Left renal cortex interstitium (tissue), 4 donors: ENCODE data around the gene P2RX1. TPM values are rescaled to one million over a fixed set of nuclear protein-coding genes. Genes with fewer than 3 reads are reported as not detected.
"Not testable (repeated sequence)": the region's sequence is repeated elsewhere in the genome, so short reads cannot be mapped to it uniquely, and the experiment has no call there.

Experiments used
- DNase-seq, 4 donors: peaks; one replicate each; pipeline ENCODE4 v3.0.0-alpha.2; 2013; ENCODE audit warnings: low read depth in 4 of 4, low spot score in 2 of 4, missing footprints in 1 of 4
- polyA plus RNA-seq, 4 donors: library from polyadenylated mRNA; unstranded; fragments of 120-200 nt; gene quantifications; one replicate each; pipeline ENCODE4 v1.2.1, GENCODE V29; 2013; ENCODE audit not compliant: insufficient read length in 4 of 4

Gene P2RX1
- polyA plus RNA-seq, 4 donors: 0.65 to 1.9 (median 1.3) TPM

DNA sequence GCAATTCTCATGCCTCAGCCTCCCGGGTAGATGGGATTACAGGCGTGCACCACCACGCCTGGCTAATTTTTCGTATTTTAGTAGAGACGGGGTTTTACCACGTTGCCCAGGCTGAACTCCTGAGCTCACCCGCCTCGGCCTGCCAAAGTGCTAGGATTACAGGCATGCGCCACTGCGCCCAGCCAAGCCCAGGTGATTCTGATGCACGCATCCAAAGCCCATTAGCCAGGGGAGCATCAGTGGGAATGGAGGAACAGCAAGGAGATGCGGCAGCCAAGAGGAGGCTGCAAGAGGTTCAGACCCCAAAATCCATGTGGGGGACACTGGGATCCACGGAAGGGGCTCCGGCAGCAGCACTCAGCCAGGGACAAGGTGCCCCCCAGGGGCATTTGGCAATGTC lies 35.9 kb upstream of the P2RX1 start:
- DNase-seq: no peak

- no peak for DNase-seq
Measured at GRCh38 chr17:3951420-3951819, 35.2 kb upstream of the P2RX1 start.

DNA sequence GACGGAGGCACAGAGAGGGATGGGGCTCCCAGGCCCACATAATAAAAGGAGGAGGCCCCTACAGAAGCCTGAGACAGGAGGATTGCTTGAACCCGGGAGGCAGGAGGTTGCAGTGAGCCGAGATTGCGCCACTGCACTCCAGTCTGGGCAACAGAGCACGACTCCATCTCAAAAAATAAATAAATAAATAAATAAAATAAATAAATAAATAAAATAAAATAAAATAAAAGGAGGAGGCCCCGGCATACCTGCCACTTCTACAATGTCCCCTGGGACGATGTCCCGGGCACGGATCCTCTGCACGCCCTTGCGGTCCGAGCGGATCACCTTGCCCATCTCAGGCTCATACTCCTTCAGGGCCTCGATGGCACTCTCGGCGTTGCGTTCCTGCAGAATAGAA lies 34.7 kb upstream of the P2RX1 start:
- DNase-seq: no peak

DNA sequence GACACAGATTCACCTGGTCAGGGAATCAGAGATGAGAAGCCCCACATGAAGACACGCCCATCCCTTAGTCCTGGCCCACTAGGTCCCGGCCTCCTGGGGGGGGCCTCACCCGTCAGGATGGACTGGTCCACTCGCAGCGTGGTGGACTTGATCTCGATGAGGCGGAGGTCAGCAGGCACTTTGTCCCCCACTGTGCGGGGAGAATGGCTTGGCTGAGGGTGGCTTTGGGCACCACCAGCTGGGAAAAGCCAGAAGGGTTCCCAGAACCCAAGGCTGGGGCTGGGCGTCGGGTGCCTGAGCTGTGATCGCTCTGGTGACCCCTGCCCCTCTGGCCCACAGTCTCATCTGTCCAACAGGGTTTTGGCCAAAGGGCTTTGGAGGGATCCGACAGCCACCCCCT lies 34.3 kb upstream of the P2RX1 start:
- no peak for DNase-seq

- DNase-seq: no peak
Measured at GRCh38 chr17:3949418-3949817, 33.2 kb upstream of the P2RX1 start.

DNA sequence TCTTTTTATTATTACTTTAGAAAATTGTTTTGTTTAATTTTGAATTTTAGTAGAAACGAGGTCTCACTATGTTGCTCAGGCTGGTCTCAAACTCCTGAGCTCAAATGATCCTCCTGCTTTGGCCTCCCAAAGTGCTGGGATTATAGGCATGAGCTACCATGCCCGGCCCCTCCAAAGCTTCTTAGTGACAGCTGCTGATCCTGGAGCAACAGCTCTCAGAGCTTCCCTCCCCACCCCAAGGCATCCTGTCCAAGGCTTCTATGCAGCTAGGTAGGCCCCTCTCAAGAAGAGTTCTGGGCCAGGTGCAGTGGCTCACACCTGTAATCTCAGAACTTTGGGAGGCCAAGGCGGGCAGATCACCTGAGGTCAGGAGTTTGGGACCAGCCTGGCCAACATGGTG lies 32.3 kb upstream of the P2RX1 start:
- DNase-seq: not testable (repeated sequence)

GRCh38 chr17:3947318-3947810 lies 31.1 kb upstream of the P2RX1 start:
- no peak for DNase-seq

DNA sequence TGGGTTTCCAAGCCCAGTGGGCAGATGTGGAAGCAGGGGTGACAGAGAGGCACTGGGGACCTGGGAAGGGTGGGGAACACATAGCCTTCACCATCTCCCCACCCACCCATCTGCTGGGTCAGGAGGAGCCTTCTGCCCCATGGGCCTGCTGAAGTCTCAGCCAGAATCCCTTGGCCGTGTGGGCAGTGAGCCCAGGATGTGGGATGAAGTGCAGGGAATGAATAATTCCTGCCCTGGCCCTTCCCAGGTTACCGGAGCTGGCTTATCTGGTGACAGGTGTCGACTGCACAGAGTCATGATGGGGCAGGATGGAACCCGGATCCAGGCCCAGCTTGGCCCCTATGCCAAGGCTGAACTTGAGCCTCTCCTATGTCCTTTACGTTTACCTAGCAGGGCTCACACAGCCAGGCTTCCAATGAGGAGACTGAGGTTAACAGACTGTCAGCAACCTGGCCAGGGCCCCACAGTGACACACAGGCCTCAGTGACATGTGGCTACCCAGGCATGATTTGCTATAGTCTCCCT lies 30.5 kb upstream of the P2RX1 start:
- no peak for DNase-seq

GRCh38 chr17:3944485-3945388 lies 28.5 kb upstream of the P2RX1 start:
- no peak for DNase-seq

DNA sequence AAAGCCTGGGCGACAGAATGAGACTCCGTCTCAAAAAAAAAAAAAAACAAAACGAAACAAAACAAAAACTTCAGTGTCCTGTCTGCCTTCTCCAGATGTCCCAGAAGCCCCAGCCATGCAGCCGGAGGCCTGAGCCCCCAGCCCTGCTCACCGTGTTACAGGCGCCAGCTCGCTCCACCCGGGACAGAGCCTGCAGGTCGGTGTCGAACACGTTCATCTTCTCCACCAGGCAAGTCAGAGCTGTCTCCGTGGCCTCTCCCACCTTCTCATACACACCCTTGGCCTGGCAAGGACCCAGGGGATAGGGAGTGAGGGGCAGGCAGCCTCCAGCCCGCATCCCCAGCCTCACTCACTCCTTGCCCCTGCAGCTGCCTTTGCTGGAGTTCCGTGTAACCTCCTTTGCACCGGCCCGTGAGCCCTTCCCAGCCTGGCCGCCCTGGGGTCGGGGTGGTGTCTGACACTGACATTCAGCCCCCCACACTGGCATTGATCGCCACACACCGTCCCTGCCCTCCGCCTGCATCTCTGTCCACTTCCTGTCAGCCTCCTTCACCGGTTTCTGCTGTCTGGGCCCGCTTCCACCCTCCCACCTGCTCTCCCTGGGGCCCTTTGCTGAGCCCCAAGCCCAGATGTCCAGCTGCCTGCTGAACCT lies 27.1 kb upstream of the P2RX1 start:
- DNase-seq: no peak

GRCh38 chr17:3940965-3941698 lies 24.9 kb upstream of the P2RX1 start:
- no peak for DNase-seq

GRCh38 chr17:3937359-3937758 lies 21.1 kb upstream of the P2RX1 start:
- DNase-seq: no peak

DNA sequence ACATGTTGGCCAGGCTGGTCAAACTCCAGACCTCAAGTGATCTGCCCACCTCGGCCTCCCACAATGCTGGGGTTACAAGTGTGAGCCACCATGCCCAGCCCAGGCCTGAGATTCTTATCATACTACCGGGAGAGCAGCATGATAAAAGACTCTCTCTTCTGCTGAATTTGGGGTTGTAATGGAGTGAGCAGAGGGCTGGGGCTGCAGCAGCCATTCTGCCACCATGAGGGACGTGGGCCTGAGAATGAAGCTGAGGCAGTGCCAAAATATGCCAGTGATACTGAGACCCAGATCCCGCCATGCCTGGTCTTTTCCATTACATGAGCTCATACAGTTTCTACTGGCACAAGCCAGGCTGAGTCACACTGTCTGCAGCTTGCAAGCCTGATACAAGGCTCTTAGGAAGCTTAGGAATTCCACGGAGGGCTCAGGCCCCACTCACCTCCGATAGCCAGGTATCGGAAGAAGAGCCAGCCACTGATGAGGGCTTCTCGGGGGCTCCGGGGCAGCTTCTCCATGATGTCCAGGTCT lies 19.6 kb upstream of the P2RX1 start:
- DNase-seq: no peak

DNA sequence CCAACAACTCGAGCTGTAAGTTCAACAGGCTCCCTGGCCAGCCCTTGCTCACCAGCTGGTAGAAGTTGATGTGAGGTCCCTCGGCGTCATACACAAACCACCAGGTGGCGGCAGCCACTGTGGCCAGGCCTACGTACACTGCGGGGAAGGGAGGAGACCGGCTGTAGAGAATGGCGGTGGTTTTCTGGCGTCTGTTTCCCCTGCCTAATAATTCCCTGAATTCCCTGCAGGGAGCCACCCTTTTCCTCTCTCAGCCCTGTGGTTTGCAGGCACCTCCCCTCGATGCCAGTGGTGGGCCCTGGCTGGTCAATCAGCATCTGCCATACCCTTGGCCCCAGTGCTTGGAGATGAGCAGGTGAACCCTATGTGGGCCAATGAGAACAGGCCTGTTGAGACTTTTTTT lies 18.9 kb upstream of the P2RX1 start:
- DNase-seq: peak in 1 of 4 donors; percentile 73

GRCh38 chr17:3929764-3930163 lies 13.5 kb upstream of the P2RX1 start:
- no peak for DNase-seq

DNA sequence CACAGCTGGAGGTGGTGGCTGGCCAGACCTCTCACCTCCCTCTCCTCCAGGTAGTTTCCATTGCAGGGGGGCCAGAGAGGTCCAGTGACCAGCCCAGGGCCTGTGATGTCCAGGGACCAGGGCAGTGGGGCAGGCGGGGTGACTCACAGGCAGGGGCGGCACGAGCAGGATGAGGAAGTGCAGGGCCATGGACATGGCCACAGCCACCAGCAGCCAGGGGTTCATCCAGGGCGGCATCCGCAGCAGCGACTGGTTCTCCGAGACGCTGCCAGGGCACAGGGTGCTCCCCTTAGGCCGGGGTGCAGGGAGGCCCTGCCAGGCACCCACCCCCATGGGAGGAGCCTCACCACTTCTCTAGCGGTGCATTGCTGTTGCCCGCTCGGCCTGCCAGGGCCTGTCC lies 12.9 kb upstream of the P2RX1 start:
- DNase-seq: no peak

- DNase-seq: no peak
Measured at GRCh38 chr17:3928406-3928805, 12.1 kb upstream of the P2RX1 start.

DNA sequence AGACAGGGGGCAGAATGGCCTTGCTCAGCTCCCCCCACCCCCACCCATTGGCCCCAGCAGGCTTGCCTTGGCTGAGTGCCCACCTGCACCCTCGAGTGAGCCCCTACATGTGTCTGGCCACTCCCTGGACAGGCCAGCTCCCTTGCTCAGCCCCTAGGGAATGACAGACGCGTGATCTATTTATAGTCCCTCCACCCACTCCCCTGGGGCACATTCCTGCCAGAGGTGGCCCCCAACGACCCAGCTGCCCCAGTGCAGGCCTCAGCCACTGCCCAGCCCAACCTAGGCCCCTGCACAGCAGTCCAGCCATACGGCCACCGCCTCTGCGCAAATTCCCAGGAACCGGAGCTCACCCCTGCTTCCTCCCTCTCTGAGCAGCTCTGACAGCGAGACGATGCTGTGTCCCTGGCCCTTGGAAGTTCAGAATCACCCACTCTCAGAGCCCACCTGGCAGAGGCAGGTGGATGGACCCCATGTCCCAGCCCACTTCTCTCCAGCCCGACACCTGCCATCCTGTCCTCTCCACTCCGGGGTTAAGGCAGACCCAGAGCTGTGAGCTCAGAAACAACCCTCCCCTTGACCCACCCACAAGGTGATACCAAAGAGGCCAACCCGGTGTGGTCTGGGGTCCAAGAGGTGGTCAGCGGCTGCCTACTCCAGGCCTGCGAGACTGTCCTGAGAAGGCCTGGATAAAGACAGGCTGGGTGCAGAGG lies 11.5 kb upstream of the P2RX1 start:
- DNase-seq: no peak

DNA sequence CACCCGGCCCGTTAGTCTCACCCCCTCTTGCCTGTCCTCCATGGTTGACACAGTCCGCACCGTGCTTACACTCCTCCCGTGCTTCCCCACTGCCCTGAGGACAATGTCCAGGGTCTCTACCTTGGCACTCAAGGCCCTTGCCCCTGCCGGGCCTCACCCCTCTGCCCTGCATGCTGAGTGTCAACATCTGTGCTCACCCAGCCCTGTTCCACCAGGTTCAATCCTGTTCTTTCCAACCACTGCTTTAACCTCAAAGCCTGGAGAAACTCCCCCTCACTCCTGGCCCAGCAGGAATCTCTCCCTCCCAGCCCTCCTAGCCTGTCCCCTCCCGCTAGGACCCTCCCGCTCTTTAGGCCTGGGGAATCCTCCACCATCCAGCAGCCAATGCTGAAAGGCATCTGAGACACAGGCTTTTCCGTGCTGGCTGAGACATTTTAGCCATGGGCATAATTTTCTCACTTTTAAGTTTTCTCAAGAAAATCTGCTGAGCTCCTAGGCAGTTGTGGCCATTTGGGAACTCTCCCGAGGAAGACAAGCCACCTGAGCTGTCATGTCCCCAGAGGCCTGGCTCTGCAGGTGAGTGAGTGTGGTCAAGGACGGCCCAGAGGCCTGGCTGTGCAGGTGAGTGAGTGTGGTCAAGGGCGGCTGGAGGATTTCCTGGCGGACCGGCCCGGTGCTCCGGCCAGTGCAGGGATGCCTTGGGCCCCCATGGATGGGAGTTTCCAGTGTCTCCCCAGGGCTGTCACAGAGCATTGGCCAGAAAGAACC lies 10.8 kb upstream of the P2RX1 start:
- no peak for DNase-seq
